GM12878 (cell line): ENCODE data around the gene RNLS. TPM values are rescaled to one million over a fixed set of nuclear protein-coding genes. Genes with fewer than 3 reads are reported as not detected.
A peak's percentile ranks its signal among the peaks of the same experiment; 100 is the strongest.

Experiments used
- CBX5 ChIP-seq: sonication (generic); IDR thresholded peaks from 2 replicates; pipeline ENCODE4 v1.6.1; 2016; ENCODE audit warnings: low read depth, moderate library complexity, mild to moderate bottlenecking, inconsistent platforms
- CEBPB ChIP-seq, 2 experiments: fragments of 150-350 bp in 1 of 2; IDR thresholded peaks; 2 replicates each; pipeline ENCODE4 v1.6.1; 2012 to 2014; ENCODE audit warnings: low read depth in 2 of 2, low read length in 2 of 2, borderline replicate concordance in 1 of 2, inconsistent platforms in 1 of 2
- CHD2 ChIP-seq: IDR thresholded peaks from 2 replicates; pipeline ENCODE4 v1.6.1; 2011; ENCODE audit warnings: low read depth, low read length, improper control_type of control experiment, borderline replicate concordance
- CREB1 ChIP-seq: IDR thresholded peaks from 2 replicates; pipeline ENCODE4 v1.6.1; 2012; ENCODE audit warnings: low read depth, mild to moderate bottlenecking, inconsistent platforms
- CTCF ChIP-seq, 3 experiments: IDR thresholded peaks in 2 of 3; conservative IDR thresholded peaks in 1 of 3; 2 replicates each; pipeline ENCODE4 v1.5.1; 2011; ENCODE audit warnings: low read depth in 3 of 3, low read length in 3 of 3, mild to moderate bottlenecking in 3 of 3, control low read depth in 2 of 3, moderate library complexity in 2 of 3, inconsistent platforms in 1 of 3, mixed read lengths in 1 of 3; ENCODE audit not compliant: control insufficient read depth in 2 of 3, insufficient read depth in 1 of 3; ENCODE audit errors: extremely low read depth in 1 of 3
- E2F8 ChIP-seq: fragments of 450-650 bp; IDR thresholded peaks from 2 replicates; pipeline ENCODE4 v1.6.1; 2018; ENCODE audit warnings: mild to moderate bottlenecking, low read depth, moderate library complexity; ENCODE audit not compliant: partially characterized antibody
- GABPA ChIP-seq: IDR thresholded peaks from 2 replicates; pipeline ENCODE4 v1.6.1; 2014; ENCODE audit warnings: antibody characterized with exemption, low read depth, mild to moderate bottlenecking, inconsistent platforms
- HSF1 ChIP-seq: fragments of 150-350 bp; IDR thresholded peaks from 2 replicates; pipeline ENCODE4 v1.6.1; 2014; ENCODE audit warnings: mild to moderate bottlenecking, low read depth, low read length
- MEF2B ChIP-seq: fragments of 450-650 bp; IDR thresholded peaks from 2 replicates; pipeline ENCODE4 v1.6.1; 2018; ENCODE audit warnings: mild to moderate bottlenecking, moderate library complexity; ENCODE audit not compliant: partially characterized antibody, poor library complexity, severe bottlenecking
- MYB ChIP-seq: fragments of 150-350 bp; IDR thresholded peaks from 2 replicates; pipeline ENCODE4 v1.6.1; 2014; ENCODE audit warnings: mild to moderate bottlenecking, low read depth, low read length, borderline replicate concordance
- NFYA ChIP-seq: IDR thresholded peaks from 2 replicates; pipeline ENCODE4 v1.6.1; 2011; ENCODE audit warnings: low read depth, mild to moderate bottlenecking, low read length, improper control_type of control experiment, borderline replicate concordance
- RAD51 ChIP-seq: fragments of 450-650 bp; IDR thresholded peaks from 2 replicates; pipeline ENCODE4 v1.6.1; 2016; ENCODE audit warnings: moderate library complexity, mild to moderate bottlenecking, inconsistent platforms
- RCOR1 ChIP-seq: conservative IDR thresholded peaks from 2 replicates; pipeline ENCODE4 v1.6.1; 2012; ENCODE audit warnings: low read depth, low read length, improper control_type of control experiment
- RELA ChIP-seq: fragments of 450-650 bp; IDR thresholded peaks from 2 replicates; pipeline ENCODE4 v1.8.0; 2014; ENCODE audit warnings: borderline replicate concordance; ENCODE audit not compliant: partially characterized antibody
- SIN3A ChIP-seq: IDR thresholded peaks from 2 replicates; pipeline ENCODE4 v1.6.1; 2012; ENCODE audit warnings: low read depth, low read length, improper control_type of control experiment
- SMARCA5 ChIP-seq: fragments of 450-650 bp; IDR thresholded peaks from 2 replicates; pipeline ENCODE4 v1.6.1; 2017; ENCODE audit warnings: mild to moderate bottlenecking
- SREBF1 ChIP-seq: IDR thresholded peaks from 2 replicates; pipeline ENCODE4 v1.6.1; 2012; ENCODE audit warnings: mild to moderate bottlenecking, low read length
- TAF1 ChIP-seq: IDR thresholded peaks from 2 replicates; pipeline ENCODE4 v1.6.1; 2011; ENCODE audit warnings: mild to moderate bottlenecking, low read depth, low read length, borderline replicate concordance
- USF1 ChIP-seq: IDR thresholded peaks from 2 replicates; pipeline ENCODE4 v1.6.1; 2011; ENCODE audit warnings: borderline replicate concordance, low read depth, mild to moderate bottlenecking, moderate library complexity, mixed read lengths, low read length; ENCODE audit not compliant: insufficient read depth; ENCODE audit errors: extremely low read length
- ZNF217 ChIP-seq: fragments of 450-650 bp; IDR thresholded peaks from 2 replicates; pipeline ENCODE4 v1.6.1; 2017; ENCODE audit warnings: antibody characterized with exemption, mild to moderate bottlenecking
- ZNF384 ChIP-seq: IDR thresholded peaks from 2 replicates; pipeline ENCODE4 v1.6.1; 2012; ENCODE audit warnings: low read depth, mild to moderate bottlenecking, low read length, improper control_type of control experiment, borderline replicate concordance
- polyA plus RNA-seq, 11 experiments: library from polyadenylated mRNA; depleted of rRNA in 4 of 11; unstranded in 6 of 11; stranded (reverse) in 5 of 11; fragments of >200 nt; fragmentation: Nextera tagmentation in 4 of 11; fragmentation: Illumina TruSeq in 1 of 11; extraction: Ambion mirVana in 4 of 11; extraction: Trizol in 1 of 11; gene quantifications; 1 replicate in 1 of 11; 2 replicates in 10 of 11; pipeline versions ENCODE4 v1.2.1 to v1.2.3, GENCODE V29; 2011 to 2016; ENCODE audit warnings: inconsistent platforms in 2 of 11, missing spikeins in 2 of 11, low read depth in 1 of 11
- total RNA-seq, 4 experiments: library from RNA; depleted of rRNA in 3 of 4; stranded (reverse); fragments of >200 nt in 3 of 4; fragmentation: Illumina TruSeq in 1 of 4; extraction: Trizol in 1 of 4; gene quantifications; 2 replicates each; pipeline versions ENCODE4 v1.2.1 to v1.2.3, GENCODE V29; 2013 to 2021

The RNLS gene
- total and polyA plus RNA-seq, 10 of the 15 experiments (the other 5 are each of a cell fraction or from before 2014, with no cell fraction given): 3.4 to 6.7 (median 4.6) TPM

- no peak for TF ChIP-seq USF1
- peak; percentile 68; the same call in 1 of the 2 replicates for TF ChIP-seq CREB1
- TF ChIP-seq CBX5: no peak
- TF ChIP-seq RAD51: no peak
- no peak for TF ChIP-seq NFYA
- TF ChIP-seq MYB: no peak
- TF ChIP-seq CTCF (IDR thresholded peaks at IDR 0.05 in 2 of 3, conservative IDR thresholded peaks at IDR 0.05 in 1 of 3; ENCODE audit: control insufficient read depth in 2 of 3, extremely low read depth in 1 of 3, insufficient read depth in 1 of 3, low read depth in 3 of 3, low read length in 3 of 3): no peak
- no peak for TF ChIP-seq RCOR1
- no peak for TF ChIP-seq SIN3A
- TF ChIP-seq SREBF1: no peak
- no peak for TF ChIP-seq HSF1
- TF ChIP-seq ZNF217: no peak
- TF ChIP-seq CEBPB (IDR thresholded peaks at IDR 0.05; ENCODE audit: borderline replicate concordance in 1 of 2, low read depth in 2 of 2, low read length in 2 of 2): no peak; a peak in 1 of 4 replicates
- TF ChIP-seq MEF2B: no peak
- no peak for TF ChIP-seq TAF1
- TF ChIP-seq RELA: no peak
- TF ChIP-seq GABPA: no peak
- TF ChIP-seq E2F8: no peak
- TF ChIP-seq CHD2: no peak
- no peak for TF ChIP-seq ZNF384
- no peak for TF ChIP-seq SMARCA5
Measured at GRCh38 chr10:88598055-88598454, 14.9 kb upstream of the RNLS start (continued).
